HepG2 (cell line): ENCODE data around the gene FBXO10. TPM values are rescaled to one million over a fixed set of nuclear protein-coding genes. Genes with fewer than 3 reads are reported as not detected.

ENCODE experiments used
- ATAC-seq: fragments of 200-7000 bp; cut with Tn5 transposase; 3 replicates; pipeline ENCODE4 v1.9.1; 2020; ENCODE audit warnings: mild to moderate bottlenecking, moderate library complexity
- BruUV-seq: library from RNA; stranded (reverse); fragments of 400-500 nt; replicated peaks from 2 replicates; lab custom pipeline; 2021; lab: Mats Ljungman, UMichigan
- CTCF ChIA-PET: fragments of 300-600 bp; formaldehyde crosslinking; extraction: SDS; loops from one replicate; lab custom pipeline; 2021; ENCODE audit warnings: low total read pairs, inconsistent platforms, low intra/inter-chr PET ratio; lab: Yijun Ruan, JAX
- POLR2A ChIA-PET: fragments of 350-600 bp; sonication (Branson Sonifier 250); formaldehyde crosslinking; loops from one replicate; lab custom pipeline; 2020; ENCODE audit warnings: antibody characterized with exemption, inconsistent platforms; lab: Yijun Ruan, JAX
- DNase-seq: peaks from one replicate; pipeline ENCODE4 v3.0.0-alpha.2; 2015; ENCODE audit warnings: low spot score
- FAIRE-seq: peaks from 3 replicates; lab custom pipeline; 2011; peaks lifted over from hg19 to GRCh38; lab: Jason Lieb, UNC
- H2AFZ ChIP-seq: one replicate; pipeline ENCODE4 v1.6.1; 2011; ENCODE audit warnings: low read length, inconsistent platforms
- H3K27ac ChIP-seq: fragments of 300-600 bp; 3 replicates; pipeline ENCODE4 v1.8.0; 2011; ENCODE audit warnings: mixed run types, mild to moderate bottlenecking, mixed read lengths, low read length, inconsistent platforms; ENCODE audit not compliant: insufficient read depth; ENCODE audit errors: extremely low read length
- H3K27me3 ChIP-seq, 2 experiments: fragments of 200-600 bp in 1 of 2; 2 replicates in 1 of 2; 3 replicates in 1 of 2; pipeline versions ENCODE4 v1.6.0 to v1.8.0; 2011; ENCODE audit warnings: low read length in 2 of 2, mild to moderate bottlenecking in 2 of 2, moderate library complexity in 2 of 2, inconsistent platforms in 1 of 2; ENCODE audit not compliant: insufficient read depth in 2 of 2, control insufficient read depth in 1 of 2
- H3K36me3 ChIP-seq, 2 experiments: fragments of 200-600 bp in 1 of 2; replicated peaks in 1 of 2; 2 replicates in 1 of 2; 3 replicates in 1 of 2; pipeline versions ENCODE4 v1.5.1 to v1.8.0; 2011; ENCODE audit warnings: low read length in 2 of 2, inconsistent platforms in 1 of 2; ENCODE audit not compliant: insufficient read depth in 2 of 2, control insufficient read depth in 1 of 2
- H3K4me1 ChIP-seq: 2 replicates; pipeline ENCODE4 v1.5.1; 2012; ENCODE audit warnings: low read length, inconsistent platforms; ENCODE audit not compliant: insufficient read depth
- H3K4me2 ChIP-seq: 2 replicates; pipeline ENCODE4 v1.6.0; 2011; ENCODE audit warnings: low read depth, low read length, inconsistent platforms
- H3K4me3 ChIP-seq, 3 experiments: fragments of 200-600 bp in 1 of 3; sonication (generic), shearing (Covaris generic) in 1 of 3; replicated peaks in 1 of 3; 2 replicates each; pipeline ENCODE4 v1.5.1; 2011 to 2016; ENCODE audit warnings: low read length in 3 of 3, inconsistent platforms in 2 of 3, low read depth in 2 of 3, mild to moderate bottlenecking in 2 of 3, control low read depth in 1 of 3, mixed read lengths in 1 of 3; ENCODE audit not compliant: insufficient read depth in 1 of 3
- H3K79me2 ChIP-seq: one replicate; pipeline ENCODE4 v1.6.1; 2011; ENCODE audit warnings: low read length, inconsistent platforms; ENCODE audit not compliant: insufficient read depth
- H3K9ac ChIP-seq: 2 replicates; pipeline ENCODE4 v1.6.0; 2011; ENCODE audit warnings: mild to moderate bottlenecking, low read depth, low read length, inconsistent platforms; ENCODE audit not compliant: insufficient read depth
- H3K9me3 ChIP-seq: 2 replicates; pipeline ENCODE4 v1.5.1; 2012; ENCODE audit warnings: mild to moderate bottlenecking, low read length
- H4K20me1 ChIP-seq: 2 replicates; pipeline ENCODE4 v1.6.0; 2011; ENCODE audit warnings: inconsistent platforms, mild to moderate bottlenecking, low read length, moderate library complexity; ENCODE audit not compliant: insufficient read depth
- CAMTA2 ChIP-seq: sonication (generic); formaldehyde crosslinking; IDR thresholded peaks from 2 replicates; pipeline ENCODE4 v1.4.0; 2020; ENCODE audit warnings: mild to moderate bottlenecking, missing genetic modification reagents, borderline replicate concordance
- CENPT ChIP-seq: sonication (generic); formaldehyde crosslinking; IDR thresholded peaks from 2 replicates; pipeline ENCODE4 v1.8.0; 2022; ENCODE audit warnings: low read depth, mild to moderate bottlenecking, moderate library complexity, missing genetic modification reagents
- FOXP1 ChIP-seq, 2 experiments: fragments of 450-650 bp in 1 of 2; IDR thresholded peaks; 2 replicates each; pipeline ENCODE4 v1.6.1; 2017 to 2018; ENCODE audit warnings: antibody characterized with exemption in 1 of 2
- MAF1 ChIP-seq: sonication (generic); formaldehyde crosslinking; IDR thresholded peaks from 2 replicates; pipeline ENCODE4 v1.5.0; 2020; ENCODE audit warnings: missing genetic modification reagents, borderline replicate concordance
- TMF1 ChIP-seq: sonication (generic); formaldehyde crosslinking; IDR thresholded peaks from 2 replicates; pipeline ENCODE4 v1.8.1; 2022; ENCODE audit warnings: low read depth, missing genetic modification reagents
- ZBTB3 ChIP-seq: sonication (generic); formaldehyde crosslinking; IDR thresholded peaks from 2 replicates; pipeline ENCODE4 v1.4.0; 2020; ENCODE audit warnings: low read depth, mild to moderate bottlenecking, moderate library complexity, missing genetic modification reagents, borderline replicate concordance
- ZKSCAN1 ChIP-seq: fragments of 150-350 bp; IDR thresholded peaks from 2 replicates; pipeline ENCODE4 v1.6.1; 2014; ENCODE audit warnings: low read length
- ZNF569 ChIP-seq: sonication (generic); formaldehyde crosslinking; IDR thresholded peaks from 2 replicates; pipeline ENCODE4 v1.5.0; 2020; ENCODE audit warnings: mild to moderate bottlenecking, missing genetic modification reagents, moderate library complexity, borderline replicate concordance
- WGBS: methylation state at CpG from one replicate; pipeline ENCODE4 v1.1.6; 2017; ENCODE audit warnings: low lambda C conversion rate; 5-methylcytosine and 5-hydroxymethylcytosine counted together
- in situ Hi-C: cut with HindIII; loops from 2 replicates; pipeline ENCODE4 v1.10.0; 2017; ENCODE audit warnings: low pct_unique_long_range_greater_than_20kb; ENCODE audit not compliant: extremely low pct_ligation_motif_present
- intact Hi-C: fragments of 100-400 bp; cut with micrococcal nuclease; formaldehyde crosslinking; loops from one replicate; pipeline ENCODE4 v1.10.0; 2022; ENCODE audit not compliant: unreplicated experiment
- polyA plus RNA-seq, 8 experiments: library from polyadenylated mRNA; depleted of rRNA in 3 of 8; stranded (reverse) in 7 of 8; unstranded in 1 of 8; fragments of >200 nt; fragmentation: Illumina TruSeq in 4 of 8; extraction: Trizol in 4 of 8; gene quantifications; 2 replicates each; pipeline versions ENCODE4 v1.2.1 to v1.2.3, GENCODE V29; 2011 to 2016; ENCODE audit warnings: low read depth in 4 of 8, missing spikeins in 1 of 8, mixed read lengths in 1 of 8; ENCODE audit not compliant: insufficient read depth in 1 of 8
- total RNA-seq, 5 experiments: library from RNA; depleted of rRNA; stranded (reverse); fragments of >200 nt; fragmentation: Illumina TruSeq; extraction: Trizol; gene quantifications; 2 replicates each; pipeline ENCODE4 v1.2.3, GENCODE V29; 2016; ENCODE audit warnings: low read depth in 1 of 5
- TF ChIP-seq, protein P1 (sequence below): IDR thresholded peaks from 2 replicates; pipeline ENCODE4 v1.6.1; 2016; ENCODE audit warnings: low read depth, control low read depth
- TF ChIP-seq, protein P2 (sequence below): sonication (generic); formaldehyde crosslinking; IDR thresholded peaks from 2 replicates; pipeline ENCODE4 v1.5.0; 2020; ENCODE audit warnings: mild to moderate bottlenecking, missing genetic modification reagents

Gene FBXO10
- total and polyA plus RNA-seq, 2 of the 13 experiments (the other 11 are each of a cell fraction or from before 2014, with no cell fraction given) = 3.1 to 5.1 TPM

DNA sequence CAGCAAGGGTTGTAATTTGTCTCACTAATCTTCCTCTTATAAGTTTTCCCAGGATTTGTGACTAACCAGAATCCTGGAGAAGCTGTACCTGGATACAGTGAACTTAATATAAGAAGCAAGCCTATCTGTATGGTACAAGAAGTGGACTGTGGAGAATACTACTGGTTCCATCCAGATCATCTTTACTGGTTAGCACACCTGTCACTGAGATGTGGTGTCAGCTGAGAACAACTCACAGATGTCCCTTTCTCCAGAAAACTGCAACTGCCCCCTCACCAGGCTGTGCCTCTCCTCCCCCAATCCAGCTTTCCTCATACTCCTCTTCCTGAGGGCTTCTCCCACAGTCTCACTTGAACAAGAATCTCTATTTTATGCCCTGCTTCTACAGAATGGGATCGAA is 4.9 kb downstream of the FBXO10 start:
- TF ChIP-seq TMF1 (CRISPR knock-in tag) = no peak
- TF ChIP-seq ZNF569 = no peak
- no peak for TF ChIP-seq CENPT (CRISPR knock-in tag)
- TF ChIP-seq, protein P1, sequence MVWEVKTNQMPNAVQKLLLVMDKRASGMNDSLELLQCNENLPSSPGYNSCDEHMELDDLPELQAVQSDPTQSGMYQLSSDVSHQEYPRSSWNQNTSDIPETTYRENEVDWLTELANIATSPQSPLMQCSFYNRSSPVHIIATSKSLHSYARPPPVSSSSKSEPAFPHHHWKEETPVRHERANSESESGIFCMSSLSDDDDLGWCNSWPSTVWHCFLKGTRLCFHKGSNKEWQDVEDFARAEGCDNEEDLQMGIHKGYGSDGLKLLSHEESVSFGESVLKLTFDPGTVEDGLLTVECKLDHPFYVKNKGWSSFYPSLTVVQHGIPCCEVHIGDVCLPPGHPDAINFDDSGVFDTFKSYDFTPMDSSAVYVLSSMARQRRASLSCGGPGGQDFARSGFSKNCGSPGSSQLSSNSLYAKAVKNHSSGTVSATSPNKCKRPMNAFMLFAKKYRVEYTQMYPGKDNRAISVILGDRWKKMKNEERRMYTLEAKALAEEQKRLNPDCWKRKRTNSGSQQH (CRISPR knock-in tag) = no peak
- TF ChIP-seq ZBTB3 = no peak
- TF ChIP-seq CAMTA2 = no peak
- no peak for TF ChIP-seq FOXP1 (IDR thresholded peaks at IDR 0.05)
- TF ChIP-seq FOXP1 (CRISPR knock-in tag; IDR thresholded peaks at IDR 0.05) = no peak
- H4K20me1 ChIP-seq = no peaks in the 10 kb centered on the region
- H3K27me3 ChIP-seq = no peaks in the 10 kb centered on the region
- H3K9ac ChIP-seq = no peak overlapping the region
- ChIA-PET CTCF (no interaction called here), POLR2A (no interaction called here)
- no peak overlapping the region for H3K4me3 ChIP-seq
- no peak overlapping the region for H3K4me2 ChIP-seq
- 87% methylated on average over 1 of the region's 1 CpG for WGBS
- H3K36me3 ChIP-seq = peaks cover 0 to 6% of the 10 kb centered on the region in 2 experiments; a peak in 1 of 5 replicates
- H3K9me3 ChIP-seq = no peaks in the 10 kb centered on the region
- intact Hi-C loops = no loop called here
- no peak overlapping the region for H3K27ac ChIP-seq
- in situ Hi-C loops = loop anchor here (10.0 kb wide), 1 partner anchor 56 kb away; no protein-coding TSS in a partner anchor
- no peaks in the 10 kb centered on the region for H3K79me2 ChIP-seq
- no TSS peak for BruUV-seq
- no peak for DNase-seq
- no peak overlapping the region for H2AFZ ChIP-seq
- ATAC-seq = no peak
- no peak for FAIRE-seq
- peaks cover 10% of the 10 kb centered on the region for H3K4me1 ChIP-seq

DNA sequence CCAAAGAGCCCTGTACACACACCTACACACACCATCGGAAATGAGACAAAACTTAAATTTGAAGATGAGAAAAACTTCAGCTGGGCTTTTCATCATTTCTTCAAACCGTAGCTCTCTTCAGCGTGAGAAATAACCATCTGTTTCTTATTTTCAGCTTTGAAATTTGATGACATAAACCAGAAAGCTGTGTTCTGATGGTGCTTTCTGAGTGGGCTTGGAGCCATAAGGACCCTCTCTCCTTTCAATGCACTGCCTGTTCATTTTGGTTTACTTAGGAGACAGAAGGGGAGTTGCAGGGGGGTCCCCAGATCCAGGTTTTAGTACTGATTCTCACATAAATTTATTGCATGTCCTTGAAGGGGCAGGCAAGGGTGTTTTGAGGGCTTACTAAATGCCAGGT is 9.5 kb downstream of the FBXO10 start:
- Histone ChIP-seq H3K4me3 (no peak overlapping the region), H3K4me1 (no peaks in the 10 kb centered on the region), H3K27ac (no peak overlapping the region), H3K9ac (no peak overlapping the region), H2AFZ (no peak overlapping the region), H3K4me2 (no peak overlapping the region), H4K20me1 (no peaks in the 10 kb centered on the region), H3K27me3 (no peaks in the 10 kb centered on the region), H3K36me3 (peaks cover 0 to 6% of the 10 kb centered on the region in 2 experiments; a peak in 1 of 5 replicates), H3K79me2 (no peaks in the 10 kb centered on the region), H3K9me3 (peaks cover 11% of the 10 kb centered on the region)
- no peak for TF ChIP-seq MAF1 (CRISPR knock-in tag)
- TF ChIP-seq ZKSCAN1 = no peak
- TF ChIP-seq, protein P2, sequence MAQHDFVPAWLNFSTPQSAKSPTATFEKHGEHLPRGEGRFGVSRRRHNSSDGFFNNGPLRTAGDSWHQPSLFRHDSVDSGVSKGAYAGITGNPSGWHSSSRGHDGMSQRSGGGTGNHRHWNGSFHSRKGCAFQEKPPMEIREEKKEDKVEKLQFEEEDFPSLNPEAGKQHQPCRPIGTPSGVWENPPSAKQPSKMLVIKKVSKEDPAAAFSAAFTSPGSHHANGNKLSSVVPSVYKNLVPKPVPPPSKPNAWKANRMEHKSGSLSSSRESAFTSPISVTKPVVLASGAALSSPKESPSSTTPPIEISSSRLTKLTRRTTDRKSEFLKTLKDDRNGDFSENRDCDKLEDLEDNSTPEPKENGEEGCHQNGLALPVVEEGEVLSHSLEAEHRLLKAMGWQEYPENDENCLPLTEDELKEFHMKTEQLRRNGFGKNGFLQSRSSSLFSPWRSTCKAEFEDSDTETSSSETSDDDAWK = no peak
- no TSS peak for BruUV-seq
- FAIRE-seq (no peak), DNase-seq (no peak), ATAC-seq (no peak)
- in situ Hi-C loops = no loop called here
- POLR2A ChIA-PET = no interaction called here
- CTCF ChIA-PET = no interaction called here
- WGBS = 96% methylated on average over 3 of the region's 3 CpGs
- intact Hi-C loops = no loop called here
